ENCODE data around the gene KAT6B. TPM values are rescaled to one million over a fixed set of nuclear protein-coding genes. Genes with fewer than 3 reads are reported as not detected.

KAT6B gene
- total and polyA plus RNA-seq, 2 of the 8 experiments (the other 6 are each of a cell fraction or from before 2014, with no cell fraction given) = 7.3 to 30.8 TPM

DNA sequence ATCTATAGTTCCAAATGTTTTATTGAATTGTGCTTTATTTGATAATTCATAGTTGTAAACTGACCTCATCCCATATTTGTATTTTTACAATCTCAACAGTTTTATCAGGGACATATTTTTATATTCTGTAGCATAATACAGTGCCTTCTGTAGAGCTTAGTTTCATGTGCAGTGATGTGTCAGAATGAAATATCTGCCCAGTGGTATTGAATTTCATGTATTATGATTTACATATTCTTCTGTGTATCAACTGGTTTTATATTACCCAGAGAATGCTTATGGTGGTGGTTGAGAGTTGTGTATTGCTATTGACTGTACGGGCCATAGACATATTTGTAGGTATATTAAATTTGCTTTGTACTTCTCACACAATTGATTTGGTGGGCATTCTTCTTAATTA lies 89.9 kb downstream of the KAT6B start:
- Histone ChIP-seq H3K56ac (replicated peaks; ENCODE audit: insufficient read length, low read depth, low read length) (no peak overlapping the region), H2AFZ (ENCODE audit: low read length) (no peak overlapping the region), H3K23ac (ENCODE audit: insufficient read length) (no peak overlapping the region), H3K4me1 (replicated peaks in 1 of 4; ENCODE audit: control insufficient read depth in 3 of 4, insufficient read depth in 4 of 4, low read length in 3 of 4) (no peaks in the 10 kb centered on the region; a peak in 2 of 7 replicates), H3K36me3 (ENCODE audit: control insufficient read depth in 2 of 4, insufficient read depth in 4 of 4, low read length in 3 of 4) (no peaks in the 10 kb centered on the region), H2BK15ac (ENCODE audit: low read length) (no peak overlapping the region), H3K79me2 (ENCODE audit: control insufficient read depth in 1 of 2, insufficient read depth in 2 of 2, low read length in 2 of 2) (peaks cover 3 to 24% of the 10 kb centered on the region in 2 experiments; a peak in 3 of 4 replicates), H3K27ac (ENCODE audit: low read depth, low read length) (no peak overlapping the region), H3K18ac (ENCODE audit: extremely low read depth, low read length) (no peak overlapping the region), H4K8ac (ENCODE audit: extremely low read depth, insufficient read depth, low read length) (no peak overlapping the region), H3K79me1 (ENCODE audit: low read depth, low read length) (peaks cover 3% of the 10 kb centered on the region), H3K4me3 (ENCODE audit: extremely low read depth in 1 of 4, insufficient read depth in 2 of 4, low read depth in 3 of 4, low read length in 4 of 4) (no peak overlapping the region), H4K20me1 (replicated peaks in 1 of 2; ENCODE audit: control insufficient read depth in 1 of 2, insufficient read depth in 2 of 2, low read length in 2 of 2) (peaks cover 0 to 2% of the 10 kb centered on the region in 2 experiments), H3K23me2 (ENCODE audit: low read depth, low read length) (no peaks in the 10 kb centered on the region), H3K9ac (replicated peaks in 1 of 4; ENCODE audit: extremely low read depth in 1 of 4, low read depth in 3 of 4, low read length in 3 of 4) (no peak overlapping the region), H3K9me3 (ENCODE audit: insufficient read depth in 2 of 2, low read depth in 1 of 2, low read length in 1 of 2) (peaks cover 2 to 4% of the 10 kb centered on the region in 2 experiments; a peak in 3 of 4 replicates), H4K5ac (ENCODE audit: insufficient read length, low read depth, low read length) (no peak overlapping the region), H2BK20ac (ENCODE audit: low read length) (no peak overlapping the region), H2BK5ac (ENCODE audit: low read depth, low read length) (no peak overlapping the region), H4K91ac (replicated peaks; ENCODE audit: insufficient read length, low read length) (no peak overlapping the region), H3K27me3 (replicated peaks in 1 of 4; ENCODE audit: control insufficient read depth in 3 of 4, extremely low read depth in 1 of 4, insufficient read depth in 3 of 4, low read length in 3 of 4) (no peaks in the 10 kb centered on the region), H3K4ac (replicated peaks; ENCODE audit: insufficient read length, low read depth, low read length) (no peak overlapping the region), H2BK12ac (ENCODE audit: low read depth, low read length) (no peak overlapping the region), H2AK5ac (ENCODE audit: low read depth, low read length) (no peak overlapping the region), H2BK120ac (replicated peaks; ENCODE audit: low read depth, low read length) (no peak overlapping the region), H3K4me2 (ENCODE audit: insufficient read depth in 1 of 2, low read depth in 2 of 2, low read length in 2 of 2) (no peak overlapping the region), H3K14ac (ENCODE audit: insufficient read length) (no peak overlapping the region)
- FAIRE-seq (no peak), DNase-seq (ENCODE audit: low read depth in 1 of 2, low spot score in 2 of 2) (no peak)
- POLR2A ChIA-PET (ENCODE audit: partially characterized antibody) = interaction anchor here (0.6 kb wide), 1 partner anchor 180 kb away, joined by 3 read pairs; no protein-coding TSS in a partner anchor
- WGBS, 2 experiments (ENCODE audit: extremely low coverage in 1 of 2, insufficient coverage in 1 of 2, insufficient read length in 1 of 2, insufficient replicate concordance in 2 of 2, low coverage in 1 of 2, low lambda C conversion rate in 2 of 2, missing lambda C conversion rate in 1 of 2) = 78% methylated on average over 1 of the region's 1 CpG; no CpG with 5 or more reads in 1 of the 2 experiments
- CTCF ChIA-PET (ENCODE audit: partially characterized antibody) = interaction anchor here (1.1 kb wide), 1 partner anchor 131 kb away, joined by 3 read pairs; no protein-coding TSS in a partner anchor
- TF ChIP-seq FOSL1 (IDR thresholded peaks at IDR 0.05; ENCODE audit: insufficient read depth, low read depth, low read length) (no peak), CBX5 (IDR thresholded peaks at IDR 0.05; ENCODE audit: low read depth, low read length) (no peak), POLR2AphosphoS5 (IDR thresholded peaks at IDR 0.05; ENCODE audit: low read depth, low read length) (no peak), SIX5 (IDR thresholded peaks at IDR 0.05; ENCODE audit: low read depth, low read length) (no peak), YY1 (IDR thresholded peaks at IDR 0.05; ENCODE audit: low read depth, low read length) (no peak), SIRT6 (IDR thresholded peaks at IDR 0.05; ENCODE audit: low read length) (no peak), TAF1 (IDR thresholded peaks at IDR 0.05; ENCODE audit: low read depth, low read length) (no peak), RBBP5 (IDR thresholded peaks at IDR 0.05; ENCODE audit: borderline replicate concordance, low read depth, low read length) (no peak), PHF8 (conservative IDR thresholded peaks at IDR 0.05; ENCODE audit: low read depth, low read length) (no peak), RXRA (IDR thresholded peaks at IDR 0.05; ENCODE audit: insufficient read depth, low read depth, low read length) (no peak), ASH2L (IDR thresholded peaks at IDR 0.05; ENCODE audit: low read length) (no peak), KDM5A (IDR thresholded peaks at IDR 0.05; ENCODE audit: low read length) (no peak), SUZ12 (IDR thresholded peaks at IDR 0.05; ENCODE audit: low read length) (no peak), EGR1 (IDR thresholded peaks at IDR 0.05; ENCODE audit: borderline replicate concordance, low read depth, low read length) (no peak), EZH2 (IDR thresholded peaks at IDR 0.05; ENCODE audit: low read depth, low read length, severe bottlenecking) (no peak)

Measured in H1 (cell line).